ENCODE measurements around the gene BUD31. TPM values are rescaled to one million over a fixed set of nuclear protein-coding genes. Genes with fewer than 3 reads are reported as not detected.

Gene BUD31
- total RNA-seq, 4 donors from 2014 or later = 44.7 to 82.0 (median 58.4) TPM

GRCh38 chr7:99461221-99461620, 52.5 kb downstream of the BUD31 start:
- Histone ChIP-seq H3K4me3 (no peak overlapping the region), H3K27ac (no peak overlapping the region), H3K4me1 (peaks cover 0 to 27% (median 4%) of the 10 kb centered on the region in 4 donors), H3K36me3 (peaks cover 0 to 59% (median 0%) of the 10 kb centered on the region in 3 donors), H3K9me3 (no peaks in the 10 kb centered on the region), H3K27me3 (no peaks in the 10 kb centered on the region)
- DNase-seq = no peak
- no peak for TF ChIP-seq CTCF (IDR thresholded peaks at IDR 0.05)
- no peak for TF ChIP-seq POLR2A (IDR thresholded peaks at IDR 0.05)

- Histone ChIP-seq H3K27me3 (no peaks in the 10 kb centered on the region), H3K9me3 (no peaks in the 10 kb centered on the region), H3K4me3 (peak overlapping the region; percentile 80 to 96 (median 88)), H3K27ac (peak overlapping the region; percentile 81 to 89 (median 88)), H3K4me1 (peaks cover 0 to 27% (median 4%) of the 10 kb centered on the region in 4 donors), H3K36me3 (peaks cover 0 to 20% (median 0%) of the 10 kb centered on the region in 3 donors)
- TF ChIP-seq CTCF (IDR thresholded peaks at IDR 0.05) = no peak
- TF ChIP-seq POLR2A (IDR thresholded peaks at IDR 0.05) = no peak
- no peak for DNase-seq
Measured at GRCh38 chr7:99465421-99465768, 56.6 kb downstream of the BUD31 start.

GRCh38 chr7:99468336-99468918, 59.7 kb downstream of the BUD31 start:
- Histone ChIP-seq H3K4me3 (no peak overlapping the region), H3K27ac (no peak overlapping the region), H3K9me3 (no peaks in the 10 kb centered on the region), H3K36me3 (peaks cover 0 to 9% (median 0%) of the 10 kb centered on the region in 3 donors), H3K27me3 (no peaks in the 10 kb centered on the region), H3K4me1 (peaks cover 0 to 20% (median 6%) of the 10 kb centered on the region in 4 donors)
- no peak for DNase-seq
- TF ChIP-seq POLR2A (IDR thresholded peaks at IDR 0.05) = no peak
- TF ChIP-seq CTCF (IDR thresholded peaks at IDR 0.05) = no peak

Other genes with a start within 250 kb of the BUD31 start
- gene KPNA7, start 200.9 kb upstream of the BUD31 start, total RNA-seq = 1 to 10 TPM in 1 of 4 donors, not detected in 3; 1.4 TPM
- not detected for gene MYH16, start 136.1 kb upstream of the BUD31 start, total RNA-seq
- 100 to 1,000 TPM; 195 to 278 (median 225) TPM for gene ARPC1A, start 83.1 kb upstream of the BUD31 start, total RNA-seq
- 100 to 1,000 TPM; 228 to 386 (median 343) TPM for gene ARPC1B, start 34.2 kb upstream of the BUD31 start, total RNA-seq
- 10 to 100 TPM; 32.4 to 52.0 (median 40.6) TPM for gene PDAP1, start 372 bp upstream of the BUD31 start, total RNA-seq
- 1 to 10 TPM; 8.3 to 9.1 (median 8.6) TPM for gene PTCD1, start 29.8 kb downstream of the BUD31 start, total RNA-seq
- 10 to 100 TPM; 21.4 to 42.2 (median 35.5) TPM for gene CPSF4, start 30.0 kb downstream of the BUD31 start, total RNA-seq
- 100 to 1,000 TPM; 352 to 597 (median 546) TPM for gene ATP5MF, start 57.2 kb downstream of the BUD31 start, total RNA-seq
- 10 to 100 TPM; 23.8 to 44.8 (median 36.8) TPM for gene ZNF789, start 63.9 kb downstream of the BUD31 start, total RNA-seq
- gene ZNF394, start 91.3 kb downstream of the BUD31 start, total RNA-seq = 10 to 100 TPM; 37.3 to 71.8 (median 58.0) TPM
- 10 to 100 TPM in 2 of 4 donors, 1 to 10 TPM in 2; 7.2 to 20.6 (median 11.7) TPM for gene ZKSCAN5, start 95.7 kb downstream of the BUD31 start, total RNA-seq
- gene FAM200A, start 143.1 kb downstream of the BUD31 start, total RNA-seq = 1 to 10 TPM; 2.2 to 4.2 (median 2.6) TPM
- 100 to 1,000 TPM; 111 to 169 (median 139) TPM for gene ZNF655, start 149.7 kb downstream of the BUD31 start, total RNA-seq
- not detected for gene TMEM225B, start 189.3 kb downstream of the BUD31 start, total RNA-seq
- 10 to 100 TPM; 20.0 to 36.4 (median 31.9) TPM for gene ZSCAN25, start 208.0 kb downstream of the BUD31 start, total RNA-seq

Data from Peyer's patch (tissue), 4 donors.